Smooth muscle cell (in vitro differentiated cells): ENCODE results near the gene FBXO27. TPM values are rescaled to one million over a fixed set of nuclear protein-coding genes. Genes with fewer than 3 reads are reported as not detected.

Experiments
- DNase-seq: peaks from one replicate; lab custom pipeline; 2025; ENCODE audit not compliant: unreplicated experiment; lab: John Stamatoyannopoulos, UW
- H2AFZ ChIP-seq: fragments of 200-600 bp; sonication (generic); 2 replicates; pipeline ENCODE4 v1.6.0; 2016; ENCODE audit warnings: antibody characterized with exemption, low read depth, mild to moderate bottlenecking
- H3F3A ChIP-seq: fragments of 200-600 bp; sonication (generic); 2 replicates; pipeline ENCODE4 v1.6.0; 2017; ENCODE audit warnings: antibody characterized with exemption, low read depth
- H3K27ac ChIP-seq: fragments of 200-600 bp; sonication (generic); 2 replicates; pipeline ENCODE4 v1.5.1; 2016; ENCODE audit warnings: low read depth, mild to moderate bottlenecking
- H3K27me3 ChIP-seq: fragments of 200-600 bp; sonication (generic); 2 replicates; pipeline ENCODE4 v1.6.1; 2016; ENCODE audit warnings: low read depth, mild to moderate bottlenecking
- H3K36me3 ChIP-seq: fragments of 200-600 bp; sonication (generic); 2 replicates; pipeline ENCODE4 v1.5.1; 2016; ENCODE audit warnings: low read depth
- H3K4me1 ChIP-seq: fragments of 200-600 bp; sonication (generic); 2 replicates; pipeline ENCODE4 v1.5.1; 2016; ENCODE audit warnings: low read depth
- H3K4me2 ChIP-seq: fragments of 200-600 bp; sonication (generic); 2 replicates; pipeline ENCODE4 v1.6.0; 2016; ENCODE audit warnings: mild to moderate bottlenecking
- H3K4me3 ChIP-seq: fragments of 200-600 bp; sonication (generic); 2 replicates; pipeline ENCODE4 v1.5.1; 2016; ENCODE audit warnings: mild to moderate bottlenecking
- H3K79me2 ChIP-seq: fragments of 200-600 bp; sonication (generic); 2 replicates; pipeline ENCODE4 v1.6.0; 2016; ENCODE audit warnings: low read depth, mild to moderate bottlenecking
- H3K9ac ChIP-seq: fragments of 200-600 bp; sonication (generic); 2 replicates; pipeline ENCODE4 v1.6.0; 2016; ENCODE audit warnings: low read depth
- H3K9me3 ChIP-seq: fragments of 200-600 bp; sonication (generic); replicated peaks from 2 replicates; pipeline ENCODE4 v1.5.1; 2016; ENCODE audit warnings: low read depth
- H4K20me1 ChIP-seq: fragments of 200-600 bp; sonication (generic); 2 replicates; pipeline ENCODE4 v1.6.0; 2016; ENCODE audit warnings: low read depth
- WGBS: methylation state at CpG from one replicate; pipeline ENCODE4 v1.1.7; 2016; ENCODE audit warnings: low lambda C conversion rate; 5-methylcytosine and 5-hydroxymethylcytosine counted together
- polyA plus RNA-seq: library from polyadenylated mRNA; unstranded; fragments of >200 nt; fragmentation: Nextera tagmentation; extraction: Ambion mirVana; gene quantifications from 2 replicates; pipeline ENCODE4 v1.2.1, GENCODE V29; 2016
- total RNA-seq: library from RNA; depleted of rRNA; stranded (reverse); fragments of >200 nt; gene quantifications from 2 replicates; pipeline ENCODE4 v1.2.3, GENCODE V29; 2014
- TF ChIP-seq, protein P1 (sequence below): fragments of 200-600 bp; sonication (generic); IDR thresholded peaks from 2 replicates; pipeline ENCODE4 v1.5.1; 2017; ENCODE audit warnings: borderline replicate concordance, mild to moderate bottlenecking, antibody characterized with exemption; ENCODE audit not compliant: insufficient read depth, poor library complexity, severe bottlenecking

The FBXO27 gene
- total and polyA plus RNA-seq, 2 experiments from 2014 or later: 1.9 to 2.8 TPM

DNA sequence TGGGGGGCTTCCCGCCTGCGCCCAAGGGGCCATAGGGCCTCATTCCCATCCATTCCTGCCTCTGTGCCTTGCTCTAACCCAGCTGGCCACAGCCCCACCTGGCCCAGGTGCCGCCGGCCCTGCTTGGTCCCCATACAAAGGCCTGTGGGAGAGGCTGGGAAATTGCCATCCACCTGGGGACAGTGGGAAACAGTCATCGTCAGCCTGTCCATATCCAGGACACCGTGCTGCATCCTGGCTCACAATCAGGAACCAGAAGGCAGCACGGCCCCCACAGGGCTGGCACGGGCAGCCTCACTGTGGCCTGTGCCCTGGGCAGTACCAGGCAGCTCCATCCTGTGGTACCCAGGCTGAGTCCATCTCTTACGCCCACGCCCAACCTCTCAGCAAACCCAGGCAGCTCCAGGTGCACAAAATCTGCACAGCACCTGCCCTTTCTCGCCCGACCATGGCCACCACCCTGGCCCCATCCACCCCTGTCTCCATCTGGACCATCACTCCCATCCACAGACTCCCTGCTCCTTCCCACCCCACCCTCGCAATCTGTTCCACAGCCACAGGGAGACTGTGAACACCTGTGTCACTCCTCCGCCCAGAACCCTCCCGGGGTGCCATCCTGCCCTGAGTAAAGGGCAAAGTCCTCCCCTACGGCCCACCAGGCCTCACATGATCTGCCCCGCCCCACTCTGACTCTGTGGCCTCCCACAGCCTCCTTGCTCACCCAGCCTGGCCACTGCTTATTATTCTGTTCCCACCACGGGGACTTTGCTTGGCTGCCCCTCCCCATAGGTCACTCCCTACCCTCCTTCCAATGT is 21.1 kb upstream of the FBXO27 start:
- Histone ChIP-seq H3F3A (no peaks in the 10 kb centered on the region), H3K36me3 (no peaks in the 10 kb centered on the region), H2AFZ (no peak overlapping the region), H3K9me3 (no peaks in the 10 kb centered on the region), H4K20me1 (no peaks in the 10 kb centered on the region), H3K79me2 (no peaks in the 10 kb centered on the region), H3K4me3 (no peak overlapping the region), H3K4me2 (no peak overlapping the region), H3K4me1 (no peaks in the 10 kb centered on the region), H3K27ac (no peak overlapping the region), H3K9ac (no peak overlapping the region), H3K27me3 (no peaks in the 10 kb centered on the region)
- TF ChIP-seq, protein P1, sequence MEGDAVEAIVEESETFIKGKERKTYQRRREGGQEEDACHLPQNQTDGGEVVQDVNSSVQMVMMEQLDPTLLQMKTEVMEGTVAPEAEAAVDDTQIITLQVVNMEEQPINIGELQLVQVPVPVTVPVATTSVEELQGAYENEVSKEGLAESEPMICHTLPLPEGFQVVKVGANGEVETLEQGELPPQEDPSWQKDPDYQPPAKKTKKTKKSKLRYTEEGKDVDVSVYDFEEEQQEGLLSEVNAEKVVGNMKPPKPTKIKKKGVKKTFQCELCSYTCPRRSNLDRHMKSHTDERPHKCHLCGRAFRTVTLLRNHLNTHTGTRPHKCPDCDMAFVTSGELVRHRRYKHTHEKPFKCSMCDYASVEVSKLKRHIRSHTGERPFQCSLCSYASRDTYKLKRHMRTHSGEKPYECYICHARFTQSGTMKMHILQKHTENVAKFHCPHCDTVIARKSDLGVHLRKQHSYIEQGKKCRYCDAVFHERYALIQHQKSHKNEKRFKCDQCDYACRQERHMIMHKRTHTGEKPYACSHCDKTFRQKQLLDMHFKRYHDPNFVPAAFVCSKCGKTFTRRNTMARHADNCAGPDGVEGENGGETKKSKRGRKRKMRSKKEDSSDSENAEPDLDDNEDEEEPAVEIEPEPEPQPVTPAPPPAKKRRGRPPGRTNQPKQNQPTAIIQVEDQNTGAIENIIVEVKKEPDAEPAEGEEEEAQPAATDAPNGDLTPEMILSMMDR: no peak
- WGBS: 89% methylated on average over 18 of the region's 18 CpGs
- no peak for DNase-seq

DNA sequence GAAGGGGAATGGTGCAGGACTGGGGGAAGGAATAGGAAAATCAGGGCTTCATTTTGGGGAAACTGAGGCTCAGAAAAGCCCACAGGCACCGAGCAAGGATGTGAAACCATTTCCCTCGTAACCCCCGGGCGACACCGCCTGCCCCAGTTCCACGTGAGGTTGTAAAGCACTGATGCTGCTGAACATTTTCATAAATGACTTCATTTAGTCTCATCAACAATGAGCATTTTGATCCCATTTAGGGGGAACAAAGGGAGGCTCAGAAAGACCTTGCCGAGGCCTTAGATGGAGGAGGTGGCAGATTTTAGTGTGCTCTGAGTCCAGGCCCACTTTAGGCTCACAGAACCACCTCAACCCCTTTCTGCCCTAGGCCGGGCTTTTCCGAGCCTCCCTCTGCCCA is 20.5 kb upstream of the FBXO27 start:
- Histone ChIP-seq H3K27ac (no peak overlapping the region), H3K79me2 (no peaks in the 10 kb centered on the region), H3K4me1 (no peaks in the 10 kb centered on the region), H3K4me3 (no peak overlapping the region), H2AFZ (no peak overlapping the region), H4K20me1 (no peaks in the 10 kb centered on the region), H3F3A (no peaks in the 10 kb centered on the region), H3K4me2 (no peak overlapping the region), H3K36me3 (no peaks in the 10 kb centered on the region), H3K27me3 (no peaks in the 10 kb centered on the region), H3K9me3 (no peaks in the 10 kb centered on the region), H3K9ac (no peak overlapping the region)
- TF ChIP-seq, protein P1: no peak
- no peak for DNase-seq
- 81% methylated on average over 9 of the region's 9 CpGs for WGBS

DNA sequence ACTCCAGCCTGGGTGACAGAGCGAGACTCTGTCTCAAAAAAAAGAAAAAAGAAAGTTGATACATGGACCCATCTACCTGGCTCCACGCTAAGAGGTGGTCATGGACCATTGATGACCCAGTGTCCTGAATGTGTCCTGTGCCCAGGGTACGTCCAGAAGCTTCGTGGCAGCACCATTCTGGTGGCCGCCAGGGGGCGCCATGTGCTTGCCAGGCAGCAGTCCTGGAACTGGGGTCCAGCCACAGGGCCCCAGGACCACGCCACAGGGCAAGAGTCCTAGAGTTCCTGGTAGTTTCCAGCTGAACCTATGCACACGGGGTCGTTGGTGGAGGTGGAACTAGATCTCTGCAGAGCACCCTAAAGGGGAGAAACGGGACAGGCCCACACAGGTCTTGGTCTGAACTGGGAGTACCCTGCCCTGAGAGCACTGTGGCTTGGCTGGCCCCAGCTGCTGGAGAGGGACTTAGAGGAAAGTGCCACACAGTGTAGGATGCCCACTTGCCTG is 19.9 kb upstream of the FBXO27 start:
- Histone ChIP-seq H3K27me3 (no peaks in the 10 kb centered on the region), H3K36me3 (no peaks in the 10 kb centered on the region), H3K4me3 (no peak overlapping the region), H2AFZ (no peak overlapping the region), H3K27ac (no peak overlapping the region), H4K20me1 (no peaks in the 10 kb centered on the region), H3K9me3 (no peaks in the 10 kb centered on the region), H3K79me2 (no peaks in the 10 kb centered on the region), H3K9ac (no peak overlapping the region), H3K4me2 (no peak overlapping the region), H3F3A (no peaks in the 10 kb centered on the region), H3K4me1 (no peaks in the 10 kb centered on the region)
- TF ChIP-seq, protein P1: peak; percentile 83
- DNase-seq: no peak
- 19% methylated on average over 10 of the region's 10 CpGs for WGBS
